ENCODE measurements around the gene ZNF516.

The ZNF516 gene

DNA sequence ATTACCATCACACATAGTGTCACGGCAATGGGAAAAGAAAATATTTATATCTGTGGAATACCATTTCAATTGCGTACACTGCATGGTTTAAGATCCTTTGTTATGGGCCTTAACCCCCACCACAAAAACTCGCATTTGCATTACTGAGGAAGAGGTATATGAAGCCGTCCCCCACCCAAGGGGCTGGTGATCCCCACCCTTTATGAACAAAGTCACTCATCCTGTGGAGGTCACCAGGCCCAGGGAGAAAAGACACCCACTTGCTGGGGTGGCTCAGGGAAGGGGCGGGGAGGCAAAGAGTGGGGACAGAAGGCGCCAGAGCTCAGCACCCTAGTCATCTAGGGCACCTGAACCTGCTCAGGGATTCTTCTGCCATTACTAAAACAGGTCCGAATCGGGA lies 133.8 kb downstream of the ZNF516 start:
- no peak for DNase-seq (ENCODE audit: low spot score)

DNA sequence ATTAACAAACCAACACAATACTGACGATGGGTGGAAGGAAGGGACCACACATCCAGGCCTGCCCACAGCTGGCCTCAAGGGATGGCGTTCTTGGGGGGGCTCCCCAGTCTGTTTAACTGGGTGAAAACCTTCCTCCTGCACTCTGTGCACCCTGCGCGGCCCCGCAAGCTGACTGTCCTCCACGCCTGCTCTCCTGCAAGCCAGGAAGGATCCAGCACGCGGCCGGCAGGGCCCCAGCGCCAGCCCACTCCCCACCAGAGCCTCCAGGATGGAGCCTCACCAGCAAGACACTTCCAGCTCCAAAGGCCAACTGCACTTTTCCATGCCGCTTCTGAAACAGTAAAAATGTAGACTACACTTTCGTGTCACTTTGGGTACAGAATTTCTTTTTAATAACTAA lies 135.1 kb downstream of the ZNF516 start:
- DNase-seq (ENCODE audit: low spot score), result no peak

DNA sequence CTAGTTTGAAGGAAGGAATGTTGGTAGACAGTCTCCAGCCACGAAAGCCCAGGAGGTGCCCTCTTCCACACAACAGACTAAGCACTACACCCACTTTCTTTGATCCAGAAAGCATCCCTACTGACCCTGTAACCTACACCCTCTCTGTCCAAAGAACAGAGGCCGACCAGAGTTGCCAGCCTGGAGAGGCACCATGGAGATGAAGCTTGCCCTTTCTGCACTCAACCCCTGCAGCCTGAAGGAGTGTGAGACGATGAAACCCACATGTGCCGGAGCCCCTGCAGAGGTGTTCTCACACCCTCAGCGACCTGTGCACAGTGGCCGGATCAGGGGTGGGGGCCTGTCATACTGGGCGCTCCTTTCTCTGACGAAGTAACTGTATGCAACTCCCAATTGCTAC lies 136.3 kb downstream of the ZNF516 start:
- no peak for DNase-seq (ENCODE audit: low spot score)

DNA sequence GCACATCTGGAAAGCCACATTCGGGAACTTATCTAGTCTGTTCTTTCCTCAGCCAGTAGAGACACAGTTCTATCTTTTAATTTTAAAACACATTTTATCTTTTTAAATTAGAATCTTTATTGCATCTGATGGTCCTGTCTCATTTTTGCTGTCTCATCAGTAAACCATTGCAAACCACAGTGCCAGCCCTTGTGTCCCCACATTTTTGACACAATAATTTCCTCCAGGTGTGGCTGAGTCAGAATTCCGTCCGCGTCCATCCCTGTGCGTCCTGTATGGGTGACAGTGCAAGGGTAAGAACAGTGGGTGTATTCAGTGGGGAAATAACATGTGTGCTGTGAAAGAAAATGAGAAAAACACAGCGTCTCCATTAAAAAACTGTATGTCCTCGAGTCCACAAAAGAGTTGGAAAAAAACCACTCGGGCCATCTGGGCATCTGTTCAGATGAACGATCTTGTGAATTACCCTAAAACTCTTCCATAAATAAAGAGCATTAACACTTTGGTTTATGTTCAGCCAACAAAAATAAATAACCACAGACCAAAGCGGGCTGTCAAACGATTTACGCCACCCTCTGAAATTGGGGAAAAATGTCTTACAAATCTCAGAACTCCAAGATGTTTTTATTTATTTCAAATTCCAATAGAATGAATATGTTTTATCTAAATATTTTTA lies 137.3 kb downstream of the ZNF516 start:
- no peak for DNase-seq (ENCODE audit: low spot score)

DNA sequence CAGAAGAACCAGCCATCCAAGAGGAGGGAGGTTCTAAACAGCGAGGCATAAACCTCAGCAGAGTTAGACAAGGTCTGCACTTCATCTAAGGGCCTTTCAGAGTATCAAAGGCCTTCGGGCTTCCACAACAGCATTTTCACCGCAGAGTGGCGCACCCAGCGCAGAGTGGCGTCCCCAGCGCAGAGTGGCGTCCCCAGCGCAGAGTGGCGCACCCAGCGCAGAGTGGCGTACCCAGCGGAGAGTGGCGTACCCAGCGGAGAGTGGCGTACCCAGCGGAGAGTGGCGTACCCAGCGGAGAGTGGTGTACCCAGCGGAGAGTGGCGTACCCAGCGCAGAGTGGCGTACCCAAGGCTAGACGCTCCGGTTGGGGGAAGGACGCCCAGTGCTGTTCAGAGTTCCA lies 137.9 kb downstream of the ZNF516 start:
- no peak for DNase-seq (ENCODE audit: low spot score)

DNA sequence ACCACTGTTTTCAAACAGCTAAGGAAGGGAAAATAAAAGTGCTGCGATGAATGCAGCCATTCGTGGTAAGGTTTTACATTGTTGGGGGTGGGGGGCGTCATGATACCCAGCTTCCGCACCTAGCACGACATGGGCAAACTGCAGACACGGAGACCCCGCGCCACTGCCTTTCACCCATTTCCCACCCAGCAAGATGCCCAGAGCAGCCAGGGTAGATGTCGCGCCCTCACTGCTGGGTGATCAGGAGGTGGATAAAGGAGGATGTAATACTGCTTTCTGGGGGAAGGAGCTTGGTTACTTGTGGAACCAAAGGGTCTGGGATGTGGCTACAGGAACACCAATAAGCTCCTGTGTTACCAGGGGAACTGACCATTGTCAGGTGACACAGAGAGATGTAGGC lies 138.4 kb downstream of the ZNF516 start:
- DNase-seq (ENCODE audit: low spot score), result no peak

DNA sequence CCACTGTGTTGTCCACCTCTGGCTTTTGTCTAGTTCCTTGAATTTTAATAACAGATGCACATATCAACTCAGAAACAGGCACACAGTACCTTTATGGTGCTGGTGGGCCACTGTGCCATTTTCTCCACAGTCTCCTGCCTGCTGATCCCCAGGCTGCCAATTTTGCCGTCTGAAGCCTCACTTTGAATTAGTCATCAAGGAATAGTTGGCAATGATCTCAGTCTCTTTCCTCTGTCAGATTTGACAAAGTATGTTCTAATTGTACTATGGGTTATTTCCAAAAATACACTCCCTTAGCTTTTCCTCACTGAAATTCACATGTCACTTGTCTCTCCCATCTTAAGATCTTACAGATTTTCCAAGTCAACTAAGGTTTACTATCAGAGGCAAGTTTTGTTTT lies 140.7 kb downstream of the ZNF516 start:
- no peak for DNase-seq (ENCODE audit: low spot score)

DNA sequence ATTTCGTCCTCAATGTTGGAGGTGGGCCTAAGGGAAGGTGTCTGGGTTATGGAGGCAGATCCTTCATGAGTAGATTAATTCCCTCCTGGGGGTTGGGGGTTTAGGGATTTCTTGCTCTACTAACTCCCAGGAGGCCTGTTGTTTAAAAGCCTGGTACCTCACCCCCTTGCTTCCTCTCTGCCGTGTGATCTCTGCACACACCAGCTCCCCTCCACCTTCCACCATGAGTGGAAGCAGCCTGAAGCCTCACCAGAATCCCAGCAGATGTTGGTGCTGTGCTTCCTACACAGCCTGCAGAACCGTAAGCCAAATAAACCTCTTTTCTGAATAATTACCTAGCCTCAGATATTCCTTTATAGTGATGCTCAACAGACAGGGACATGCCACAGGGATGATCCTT lies 141.5 kb downstream of the ZNF516 start:
- DNase-seq (ENCODE audit: low spot score), result no peak

DNA sequence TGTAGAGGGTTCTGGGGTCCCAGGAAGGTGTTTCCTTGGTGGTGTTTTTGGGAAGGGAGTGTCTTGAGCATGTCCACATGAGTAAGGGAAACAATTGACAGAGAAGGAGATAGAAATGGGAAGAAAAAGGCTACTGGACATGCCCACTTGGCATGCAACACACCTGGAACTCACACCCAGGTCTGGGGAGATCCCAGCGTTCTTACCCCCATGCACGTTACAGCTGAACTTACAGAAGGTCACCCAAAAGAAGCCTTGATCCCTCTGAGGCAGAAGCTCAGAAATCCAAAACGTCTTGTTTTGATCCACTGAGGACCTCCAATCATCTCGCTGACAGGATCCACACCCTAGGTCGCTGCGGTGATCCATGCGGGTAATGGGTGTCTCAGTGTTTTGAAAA lies 142.0 kb downstream of the ZNF516 start:
- DNase-seq (ENCODE audit: low spot score), result no peak

DNA sequence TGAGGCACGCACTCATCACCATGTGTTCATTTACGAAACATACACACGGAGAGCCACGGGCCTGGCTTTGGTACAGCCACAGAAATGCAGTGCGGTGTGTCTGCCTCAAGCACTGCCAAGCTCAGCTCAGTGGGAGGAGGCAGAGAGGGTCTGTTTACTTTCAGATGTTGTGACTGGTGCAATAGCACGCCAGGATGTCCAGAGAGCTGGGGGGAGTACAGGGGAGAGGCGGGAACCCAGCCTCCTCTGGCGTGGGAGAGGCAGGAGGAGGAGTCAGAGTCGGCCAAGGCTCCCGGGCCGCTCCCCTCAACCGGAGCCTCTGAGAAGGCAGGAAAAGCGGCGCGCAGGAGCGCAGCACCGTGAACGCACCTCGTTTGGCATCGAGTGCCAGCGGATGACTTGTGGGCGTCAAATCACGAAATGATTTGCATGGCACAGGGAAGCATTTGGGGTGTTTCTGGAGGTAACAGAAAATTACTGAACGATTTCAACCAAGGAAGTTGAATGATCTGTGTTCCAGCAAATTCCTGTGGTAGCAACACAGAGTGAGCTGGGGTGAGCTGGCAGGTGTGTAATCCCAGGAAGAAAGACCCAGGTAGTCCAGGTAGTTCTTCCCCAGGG lies 143.0 kb downstream of the ZNF516 start:
- DNase-seq (ENCODE audit: low spot score), result peak; percentile 42

DNA sequence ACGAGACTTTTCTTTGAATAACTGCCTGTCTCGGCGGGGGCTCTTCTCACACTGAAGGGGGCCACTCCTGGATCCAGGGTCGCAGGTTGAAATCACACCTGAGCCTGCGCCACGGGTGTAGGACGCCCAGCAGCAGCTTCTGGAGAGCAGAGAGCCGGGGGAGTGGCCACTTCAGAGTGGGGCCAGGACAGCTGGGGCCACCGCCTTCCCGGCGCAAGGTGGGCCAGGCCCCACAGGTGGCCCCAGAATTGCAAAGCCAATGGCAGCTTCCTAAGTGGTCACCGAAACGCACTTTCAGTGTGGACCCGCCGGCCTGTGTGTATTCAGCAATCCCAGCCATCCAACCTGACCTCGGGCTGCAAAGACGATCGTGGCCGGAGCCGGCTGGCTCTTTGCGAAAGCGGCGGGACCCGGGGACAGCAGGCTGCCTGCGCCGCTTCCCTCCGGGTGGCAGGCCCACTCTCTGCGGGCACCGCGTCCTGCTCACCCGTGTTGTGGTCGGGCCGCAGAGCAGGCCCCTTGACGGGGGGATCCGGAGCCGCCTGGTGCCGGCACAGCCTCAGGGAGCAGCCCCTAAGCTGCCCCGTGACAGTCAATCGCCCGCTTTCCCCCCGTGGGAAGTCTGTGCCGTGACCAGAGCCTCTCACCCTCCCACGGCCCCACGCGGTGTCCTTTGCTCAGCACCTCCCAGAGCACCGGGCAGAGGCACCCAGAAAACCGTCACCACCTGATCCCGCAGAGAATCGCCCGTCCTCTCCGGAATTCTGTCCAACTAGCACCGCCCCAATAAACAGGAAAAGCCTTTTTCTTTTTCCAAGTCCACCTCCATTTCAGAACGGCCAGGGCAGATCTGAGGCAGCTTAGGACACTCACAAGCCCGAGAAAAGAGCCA lies 144.7 kb downstream of the ZNF516 start:
- no peak for DNase-seq (ENCODE audit: low spot score)

DNA sequence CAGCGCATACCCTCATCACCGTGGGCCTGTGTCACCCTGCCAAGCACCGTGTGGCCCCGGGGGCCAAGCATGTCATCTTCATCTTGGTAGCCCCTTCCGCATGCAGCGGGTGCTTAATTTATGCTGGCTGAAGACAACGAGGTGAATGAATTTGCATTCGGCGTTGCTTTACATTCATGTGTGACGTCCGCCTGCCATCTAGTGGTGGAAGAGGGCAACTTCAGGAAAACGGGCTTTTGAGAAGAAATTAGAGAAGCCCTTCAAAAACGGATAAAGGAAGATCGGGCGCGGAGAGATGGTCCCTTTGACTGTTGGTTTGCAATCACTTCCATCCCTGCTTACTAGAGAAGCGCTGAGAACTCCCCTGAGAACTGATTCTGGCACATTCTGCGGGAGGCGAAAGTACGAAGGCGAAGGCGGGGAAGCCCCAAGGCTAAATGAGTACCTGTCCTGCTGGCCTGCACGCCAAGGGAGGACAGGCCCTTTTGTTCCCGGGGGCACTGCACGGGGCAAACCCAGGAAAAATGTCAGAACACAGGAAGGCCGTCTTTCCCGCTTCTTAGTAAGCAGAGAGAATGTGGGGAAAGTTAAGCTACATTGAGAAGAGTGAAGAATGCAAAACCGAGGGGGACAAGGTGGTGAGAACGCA lies 145.9 kb downstream of the ZNF516 start:
- DNase-seq (ENCODE audit: low spot score), result peak; percentile 50

DNA sequence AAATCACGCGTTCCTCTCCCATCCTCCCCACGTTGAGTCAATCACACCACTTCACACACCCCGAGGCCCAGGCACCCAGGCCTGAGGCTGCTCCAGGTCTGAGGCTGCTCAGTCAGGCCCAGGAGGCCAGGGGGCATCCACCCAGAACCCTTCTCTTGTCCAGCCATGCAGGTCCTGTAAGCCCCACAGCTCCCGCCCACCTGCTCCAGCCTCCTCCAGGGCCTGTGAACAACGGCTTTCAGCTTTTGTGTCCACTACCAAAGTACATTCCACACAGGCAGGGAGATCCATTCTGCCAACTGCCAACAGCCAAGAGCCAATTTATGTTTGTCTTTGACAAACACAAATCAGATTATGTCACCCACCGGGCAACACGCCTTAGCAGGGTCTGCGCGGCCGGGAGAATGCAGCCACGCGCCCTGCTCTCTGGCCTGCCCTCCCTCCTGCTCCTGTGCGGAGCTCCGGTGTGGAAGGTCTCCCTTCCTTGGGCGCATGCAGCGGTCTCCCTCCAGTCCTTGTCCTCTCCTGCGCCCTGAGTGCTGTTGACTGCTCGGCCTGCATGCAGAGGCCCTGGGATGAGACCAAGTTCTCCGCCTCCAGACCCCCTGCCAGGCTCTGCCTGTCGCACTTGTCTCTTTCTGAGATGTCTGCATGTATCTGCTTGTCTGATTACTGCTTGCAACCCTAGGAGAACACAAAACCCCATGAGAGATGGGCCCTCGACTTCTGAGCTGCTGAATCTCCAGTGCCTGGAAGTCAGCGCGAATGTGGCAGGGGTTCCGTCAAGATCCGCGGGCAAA lies 146.6 kb downstream of the ZNF516 start:
- peak; percentile 42 for DNase-seq (ENCODE audit: low spot score)

DNA sequence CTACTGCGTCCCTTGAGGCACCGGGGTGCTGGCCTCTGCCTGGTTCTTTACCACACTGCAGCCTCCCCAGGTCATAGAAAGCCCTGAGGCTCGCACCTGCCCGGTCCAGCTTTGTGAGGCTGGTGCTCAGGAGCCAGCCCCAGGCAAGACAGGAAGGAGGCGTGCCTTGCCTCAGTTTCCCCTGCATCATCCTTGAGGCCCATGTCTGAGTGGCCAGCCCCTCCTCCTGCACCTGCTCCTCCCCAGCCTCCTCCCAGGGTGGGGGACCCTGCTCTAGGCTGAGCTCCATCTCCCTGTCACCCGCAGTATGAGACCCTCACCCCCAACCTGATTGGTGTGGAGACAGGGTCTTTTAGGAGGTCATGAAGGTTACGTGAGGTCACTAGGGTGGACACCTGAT lies 147.7 kb downstream of the ZNF516 start:
- DNase-seq (ENCODE audit: low spot score), result no peak

DNA sequence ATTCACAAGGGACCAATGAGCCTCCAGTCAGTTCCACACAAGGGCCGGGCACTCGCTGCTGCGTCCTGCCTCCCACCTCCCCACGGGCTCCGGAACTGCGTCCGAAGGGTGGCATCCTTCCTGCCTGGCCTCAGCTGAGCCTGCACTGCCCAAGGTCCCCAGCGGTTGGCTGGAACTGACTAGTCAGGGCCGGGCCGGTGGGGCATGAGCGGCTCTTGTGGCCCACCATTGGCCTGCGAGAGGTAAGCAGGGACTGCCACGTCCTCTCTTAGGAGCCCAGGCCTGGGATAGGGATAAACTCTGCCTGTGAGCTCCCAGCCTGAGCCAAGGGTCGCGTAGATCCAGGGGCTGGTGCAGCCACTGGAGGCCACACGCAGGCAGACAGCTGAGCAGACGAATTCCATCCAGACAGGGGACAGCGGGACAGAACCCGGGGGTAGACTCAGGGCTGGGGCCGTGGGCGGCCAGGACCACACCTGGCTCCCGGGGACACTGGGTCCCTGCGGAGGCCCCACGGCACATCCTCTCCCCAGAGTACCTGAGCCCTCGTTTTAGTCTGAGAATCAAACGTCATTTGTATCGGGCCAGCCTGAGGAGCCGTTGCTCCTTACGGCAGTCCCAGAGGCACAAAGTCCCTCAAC lies 148.4 kb downstream of the ZNF516 start:
- no peak for DNase-seq (ENCODE audit: low spot score)

DNA sequence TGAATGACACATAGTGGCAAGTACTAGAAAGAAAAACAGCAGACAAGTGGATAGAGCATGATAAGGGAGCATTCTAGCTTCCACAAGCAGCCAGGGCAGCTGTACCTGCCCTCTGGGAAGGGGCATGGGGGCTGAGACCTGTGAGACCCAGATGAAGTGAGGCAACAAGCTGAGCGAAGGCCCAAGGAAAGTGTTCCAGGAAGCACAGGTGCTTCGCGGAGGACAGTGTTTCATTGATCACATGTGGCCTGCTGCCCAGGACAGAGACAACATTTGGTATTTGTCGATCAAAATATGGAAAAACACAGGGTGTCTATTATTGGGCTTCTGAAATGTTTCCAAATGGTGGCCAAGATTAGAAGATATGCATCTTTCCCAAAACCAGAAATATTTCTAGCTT lies 149.1 kb downstream of the ZNF516 start:
- DNase-seq (ENCODE audit: low spot score), result no peak

DNA sequence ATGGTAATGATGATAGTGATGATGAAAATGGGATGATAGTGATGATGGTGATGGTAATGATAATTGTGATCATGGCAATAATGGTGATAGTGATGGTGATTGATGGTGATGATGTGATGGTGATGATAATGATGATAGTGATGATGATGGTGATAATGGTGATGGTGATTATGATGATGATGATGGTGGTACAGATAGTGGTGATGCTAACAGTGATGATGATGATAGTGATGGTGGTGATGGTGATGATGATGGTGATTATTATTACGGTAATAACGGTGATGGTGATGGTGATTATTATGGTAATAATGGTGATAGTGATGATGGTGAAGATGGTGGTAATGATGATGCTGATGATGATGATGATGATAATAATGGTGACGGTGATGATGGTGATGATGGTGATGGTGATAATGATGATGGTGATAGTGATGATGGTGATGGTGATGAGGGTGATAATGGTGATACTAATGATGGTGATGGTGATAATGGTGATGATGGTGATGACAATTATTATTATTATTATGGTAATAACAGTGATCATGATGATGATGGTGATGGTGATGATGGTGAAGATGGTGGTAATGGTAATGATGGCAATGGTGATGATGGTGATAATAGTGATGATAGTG lies 151.0 kb downstream of the ZNF516 start:
- no peak for DNase-seq (ENCODE audit: low spot score)

DNA sequence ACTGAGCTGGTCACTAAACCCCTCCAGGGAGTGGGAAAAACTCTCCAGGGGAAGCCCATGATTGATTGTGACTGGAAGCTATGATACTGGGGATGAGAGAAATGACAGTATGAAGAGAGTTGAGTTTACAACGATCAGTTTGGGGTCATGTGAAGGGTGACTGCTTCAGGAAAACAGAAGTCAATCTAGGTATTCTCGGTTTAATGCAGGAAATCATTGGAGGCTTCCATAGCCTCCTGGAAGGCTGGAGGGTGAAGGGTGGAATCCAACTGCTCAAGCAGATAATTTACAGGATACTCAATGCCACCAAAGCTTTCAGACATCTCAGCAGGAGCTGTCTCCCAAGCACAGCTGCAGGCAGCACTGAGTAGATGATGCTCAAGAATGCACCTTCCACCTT lies 154.6 kb downstream of the ZNF516 start:
- DNase-seq (ENCODE audit: low spot score), result no peak

DNA sequence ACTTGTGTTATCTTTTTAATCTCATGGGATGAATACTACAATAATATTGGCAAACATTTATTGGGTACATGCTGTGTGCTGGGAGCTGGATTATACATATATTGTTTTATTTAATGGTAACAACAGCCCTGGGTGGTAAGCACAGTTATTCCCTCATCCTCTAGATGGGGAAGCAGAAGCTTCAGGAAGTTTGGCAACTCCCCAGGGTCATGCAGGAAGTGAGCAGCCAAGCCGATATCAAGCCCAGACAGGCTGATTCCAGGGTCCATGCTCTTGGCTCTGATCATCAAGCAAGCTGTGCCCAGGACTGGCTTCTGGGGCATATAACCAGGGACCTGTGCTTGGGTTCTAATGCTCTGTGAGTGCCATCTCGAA lies 155.8 kb downstream of the ZNF516 start:
- no peak for DNase-seq (ENCODE audit: low spot score)

DNA sequence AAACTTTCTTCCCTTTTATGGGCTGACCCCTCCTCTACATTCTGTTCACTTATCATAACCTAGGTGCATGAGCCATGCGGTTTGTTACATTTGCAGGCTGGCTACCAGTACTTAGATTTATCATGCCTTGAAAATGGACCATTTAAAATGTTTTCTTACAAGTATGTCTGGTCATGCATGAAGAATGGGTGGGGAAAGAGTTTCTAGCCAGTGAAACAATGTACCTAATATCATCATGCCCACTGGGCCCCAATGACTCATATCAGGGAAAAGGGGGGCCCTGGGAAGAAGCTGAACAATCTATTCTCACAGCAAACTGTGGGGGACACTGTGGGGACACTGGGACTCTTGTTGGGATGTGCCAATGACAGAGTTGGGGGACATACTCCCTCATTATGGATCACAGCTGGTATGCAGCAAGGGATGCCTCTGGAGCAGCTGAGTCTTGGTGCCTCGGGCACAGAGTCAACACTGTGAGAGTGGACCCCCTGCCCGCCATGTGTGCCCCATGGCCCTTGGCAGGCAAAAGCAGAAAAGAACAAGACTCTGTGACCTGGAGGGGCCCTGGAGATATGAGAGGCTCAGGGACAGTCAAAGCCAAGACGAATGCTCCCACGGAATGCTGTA lies 156.3 kb downstream of the ZNF516 start:
- DNase-seq (ENCODE audit: low spot score), result no peak

Measured in HuH-7.5 (cell line).